GM18499 (cell line): Measurements from ENCODE around the gene VAV1.
"Not testable (repeated sequence)": the region's sequence is repeated elsewhere in the genome, so short reads cannot be mapped to it uniquely, and the experiment has no call there.

Experiments used
- ATAC-seq: cut with Tn5 transposase; IDR thresholded peaks from one replicate; pipeline ENCODE4 v1.9.1; 2021; ENCODE audit warnings: moderate number of reproducible peaks; ENCODE audit not compliant: insufficient read depth, unreplicated experiment

The VAV1 gene

DNA sequence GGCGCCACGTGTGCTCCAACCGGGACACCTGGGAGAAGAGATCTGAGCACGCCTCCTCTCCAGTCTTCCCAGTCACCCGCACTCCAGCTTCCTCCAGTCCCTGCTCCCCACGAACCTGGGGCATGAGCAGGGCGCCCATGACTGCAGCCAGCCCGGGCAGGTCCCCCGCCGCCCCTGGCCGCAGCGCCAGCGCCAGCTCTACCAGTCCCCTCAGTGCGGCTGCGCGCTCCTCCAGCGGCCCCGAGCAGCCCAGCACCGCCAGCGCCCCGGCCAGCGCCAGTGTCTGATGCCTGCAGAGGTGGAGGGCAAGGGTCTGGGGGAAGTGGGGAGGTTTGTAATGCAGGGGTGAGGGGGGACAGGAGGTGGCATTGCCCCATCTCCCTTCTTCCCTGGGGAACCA is 18.4 kb upstream of the VAV1 start:
- no peak for ATAC-seq

DNA sequence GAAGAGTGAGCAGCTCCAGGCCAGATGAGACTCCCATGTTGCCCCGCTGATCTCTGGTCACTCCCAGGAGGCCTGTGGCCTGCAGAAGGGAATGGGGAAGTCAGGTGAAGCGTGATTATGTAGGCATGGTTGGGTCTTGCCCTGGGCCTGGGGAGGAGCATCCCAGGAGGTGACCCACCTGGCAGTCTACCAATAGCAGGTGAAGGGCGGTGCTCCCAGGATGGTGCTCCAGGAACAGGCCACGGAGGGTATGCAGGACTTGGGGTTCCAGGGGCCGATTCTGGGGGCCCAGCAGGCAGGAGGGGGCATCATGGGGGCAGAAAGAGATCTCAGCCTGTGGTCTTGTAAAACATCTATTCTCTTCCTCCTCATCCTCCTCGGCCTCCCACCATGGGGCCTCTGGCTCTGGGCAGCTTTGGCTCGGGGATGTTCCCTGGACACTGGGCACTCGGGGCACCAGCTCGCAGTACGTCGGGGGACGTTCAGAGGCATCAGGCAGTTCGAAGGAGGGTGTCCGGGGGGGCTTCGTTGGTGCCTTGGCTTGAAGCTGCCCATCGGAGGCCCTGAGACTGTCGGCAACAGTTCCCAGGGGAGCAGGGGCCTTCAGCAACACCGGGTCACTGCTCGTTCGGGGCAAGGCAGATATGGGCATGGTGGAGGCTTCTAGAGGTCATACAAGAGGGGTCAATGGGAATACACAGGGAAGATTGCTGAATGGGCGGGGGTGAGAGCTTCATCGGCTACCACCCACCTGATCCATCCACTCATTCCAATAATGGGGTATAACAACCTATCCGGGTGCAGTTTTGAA is 17.6 kb upstream of the VAV1 start:
- ATAC-seq = no peak

DNA sequence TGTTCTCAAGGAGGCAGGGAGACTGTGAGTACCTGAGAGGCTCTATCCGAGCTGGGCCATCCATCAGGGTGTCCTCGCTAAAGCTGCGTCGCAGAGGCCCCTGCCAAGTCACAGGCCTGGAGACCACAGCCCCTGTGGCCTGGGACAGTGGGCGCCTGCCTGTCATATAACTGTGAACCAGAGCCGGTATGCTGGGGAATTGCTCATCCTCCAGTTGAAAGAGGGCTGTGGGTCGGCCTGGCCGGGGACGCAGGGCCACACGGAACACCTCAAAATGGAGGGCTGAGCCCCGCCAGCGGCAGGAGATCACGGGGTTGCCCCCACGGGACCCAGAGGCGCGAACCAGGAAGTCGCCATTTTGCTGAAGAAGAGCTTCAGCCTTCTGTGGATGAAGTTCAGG is 11.9 kb upstream of the VAV1 start:
- ATAC-seq = no peak

DNA sequence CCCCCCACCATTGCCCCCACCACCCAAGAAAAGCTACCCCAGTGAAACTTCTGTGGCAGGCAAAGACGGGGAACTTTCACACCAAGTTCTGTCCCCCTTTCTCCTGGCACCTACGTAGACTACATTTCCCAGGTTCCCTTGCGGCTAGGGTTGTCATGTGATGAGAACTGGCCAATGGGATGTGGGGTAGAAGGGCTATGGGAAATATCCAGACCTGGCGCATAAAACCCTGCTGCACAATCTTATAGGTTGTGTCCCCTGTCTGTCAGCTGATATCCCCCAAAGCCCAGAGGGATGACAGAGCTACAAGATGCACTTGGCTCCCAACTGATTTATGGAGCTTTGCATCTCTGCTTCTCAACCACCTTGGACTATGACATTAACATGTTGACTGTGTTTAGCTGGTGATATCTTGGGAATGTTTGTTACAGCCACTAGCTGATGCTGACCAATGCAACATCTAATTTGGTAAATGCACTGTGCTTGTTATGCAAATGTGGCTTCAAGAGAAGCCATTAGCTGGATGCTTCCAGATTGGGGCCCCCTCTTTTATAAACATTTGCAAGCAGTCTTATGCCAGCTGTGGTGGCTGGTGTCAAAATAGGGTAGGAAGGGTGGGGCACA is 11.3 kb upstream of the VAV1 start:
- ATAC-seq = no peak

DNA sequence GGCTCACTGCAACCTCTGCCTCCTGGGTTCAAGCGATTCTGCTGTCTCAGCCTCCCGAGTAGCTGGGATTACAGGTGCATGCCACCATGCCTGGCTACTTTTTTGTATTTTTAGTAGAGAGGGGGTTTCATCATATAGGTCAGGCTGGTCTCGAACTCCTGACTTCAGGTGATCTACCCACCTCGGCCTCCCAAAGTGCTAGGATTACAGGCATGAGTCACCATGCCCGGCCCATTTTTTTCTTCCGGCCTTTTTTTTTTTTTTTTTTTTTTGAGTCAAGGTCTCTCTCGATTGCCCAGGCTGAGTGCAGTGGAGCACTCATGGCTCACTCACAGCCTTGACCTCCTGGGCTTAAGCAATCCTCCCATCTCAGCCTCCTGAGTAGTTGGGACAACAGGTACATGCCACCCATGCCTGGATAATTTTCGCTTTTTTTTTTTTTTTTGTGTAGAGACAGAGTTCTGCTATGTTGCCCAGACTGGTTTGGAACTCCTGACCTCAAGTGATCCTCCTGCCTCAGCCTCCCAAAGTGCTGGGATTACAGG is 10.2 kb upstream of the VAV1 start:
- ATAC-seq = not testable (repeated sequence)

DNA sequence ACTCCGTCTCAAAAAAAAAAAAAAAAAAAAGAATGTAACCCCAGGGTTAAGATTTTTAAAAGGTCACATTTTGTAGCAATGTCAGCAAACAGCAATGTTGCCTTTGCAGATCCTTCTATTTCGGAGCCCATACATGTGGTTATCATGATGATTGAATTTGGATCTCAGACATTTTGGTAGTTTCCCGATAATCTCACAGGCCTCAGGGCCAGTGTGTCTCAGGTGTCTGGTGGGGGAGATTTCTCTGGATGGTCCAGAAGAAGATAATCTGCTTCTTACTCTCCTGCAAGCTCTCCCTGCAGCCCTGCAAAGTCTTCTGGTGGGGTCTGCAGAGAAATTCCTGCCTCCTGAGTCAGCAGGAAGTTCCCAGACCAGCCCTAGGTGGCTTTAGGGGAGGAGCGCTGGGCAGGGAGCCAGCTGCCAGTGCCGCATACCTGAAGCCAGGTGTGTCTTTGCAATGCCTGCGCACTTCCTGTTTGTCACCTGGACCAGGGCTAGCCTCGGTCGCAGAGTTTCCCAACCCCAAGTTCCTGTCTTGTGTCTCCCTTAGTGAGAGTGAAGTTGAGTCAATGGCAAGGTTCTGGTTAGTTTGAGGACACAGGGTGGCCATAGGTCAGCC is 6.7 kb upstream of the VAV1 start:
- no peak for ATAC-seq

DNA sequence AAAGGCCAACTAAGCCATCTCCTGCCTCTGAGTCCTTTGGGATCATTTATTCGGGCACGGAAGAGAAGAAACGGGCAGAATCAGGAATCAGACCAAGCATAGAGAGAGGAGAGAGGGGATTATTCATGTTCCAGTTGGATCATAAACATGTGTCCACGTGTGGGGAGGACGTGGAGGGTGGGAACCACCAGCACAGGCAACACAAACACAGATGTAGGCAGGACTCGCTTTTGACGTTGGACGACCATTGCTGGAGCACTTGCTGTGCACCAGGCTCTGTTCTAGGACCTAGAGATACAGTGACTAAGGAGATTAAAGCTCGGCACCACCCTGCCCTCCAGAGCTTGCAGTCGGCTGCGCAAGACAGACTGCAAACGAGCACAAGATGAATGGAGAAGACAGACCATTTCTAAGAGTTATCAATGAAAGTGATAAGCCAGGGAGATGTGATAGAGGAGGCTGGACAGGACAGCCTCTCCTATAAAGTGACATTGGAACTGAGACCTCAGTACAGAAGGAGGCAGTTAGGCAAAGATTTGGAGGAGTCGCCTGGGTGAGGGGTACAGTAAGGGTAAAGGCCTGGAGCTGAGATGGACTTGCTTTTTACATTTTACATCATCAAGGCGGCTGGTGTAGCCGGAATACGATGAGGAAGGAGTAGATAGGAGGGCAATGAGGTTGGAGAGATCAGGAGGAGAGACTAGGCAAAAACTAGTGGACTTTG is 6.0 kb upstream of the VAV1 start:
- ATAC-seq = no peak

DNA sequence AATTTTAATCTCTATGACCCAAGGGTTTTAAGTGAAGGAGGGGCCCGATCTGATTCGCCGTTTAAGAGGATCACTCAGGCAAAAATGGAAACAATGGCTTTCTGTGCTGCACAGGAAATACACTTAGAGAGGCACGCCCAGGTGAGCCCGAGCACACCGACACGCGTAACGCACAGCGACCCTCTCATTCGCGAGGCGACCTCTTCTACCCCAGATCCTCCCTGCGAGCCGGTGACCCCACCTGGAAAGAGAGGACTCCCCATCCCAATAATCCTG is 5.5 kb upstream of the VAV1 start:
- peak; percentile 17 for ATAC-seq

DNA sequence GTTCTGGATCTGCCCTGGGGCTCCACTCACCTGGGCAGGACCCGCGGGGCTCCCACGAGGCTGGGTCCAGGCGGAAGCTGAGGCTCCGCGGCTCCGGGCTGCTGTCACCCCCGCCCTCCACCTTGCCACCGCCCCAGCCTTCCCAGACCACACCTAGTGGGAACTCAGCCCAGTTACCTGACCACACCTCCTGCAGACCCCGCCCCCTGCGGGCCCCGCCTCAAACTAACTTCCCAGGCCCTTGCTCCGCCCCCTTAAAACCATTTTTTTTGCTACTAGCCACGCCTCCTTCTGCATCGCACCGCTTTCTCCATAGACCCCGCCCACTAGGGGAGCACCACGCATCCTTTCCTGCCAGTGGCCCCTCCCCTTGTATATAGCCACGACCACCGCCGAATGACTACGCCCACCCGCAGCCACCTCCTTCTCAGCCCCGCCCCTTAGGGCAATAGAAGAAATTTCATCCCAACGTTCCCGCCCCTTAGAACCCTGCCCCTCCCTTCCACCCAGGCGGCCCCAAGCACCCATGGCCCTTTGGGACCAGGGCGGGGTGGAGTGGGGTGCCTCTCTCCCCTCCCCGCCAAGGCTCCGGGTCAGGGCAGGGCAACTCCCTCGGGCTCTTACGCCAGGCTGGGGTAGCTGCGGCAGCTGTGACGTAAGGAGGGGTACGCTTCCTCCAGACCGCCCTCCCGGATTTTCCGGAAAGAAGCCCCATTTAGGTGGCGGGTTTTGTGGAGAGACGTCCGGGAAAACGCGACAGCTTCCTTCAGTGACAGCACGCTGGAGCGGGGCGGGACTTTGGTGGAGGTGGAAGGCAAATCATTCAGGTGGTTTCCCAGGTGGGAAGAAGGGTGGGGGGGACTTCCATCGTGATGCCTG is 4.9 kb upstream of the VAV1 start, which contains the start of gene SH2D3A:
Gene SH2D3A (minus strand): TSS at position 79 of the 879 bp plus-strand sequence. CDS start 3,687 bp downstream, outside the sequence.
- peak; percentile 45 for ATAC-seq

DNA sequence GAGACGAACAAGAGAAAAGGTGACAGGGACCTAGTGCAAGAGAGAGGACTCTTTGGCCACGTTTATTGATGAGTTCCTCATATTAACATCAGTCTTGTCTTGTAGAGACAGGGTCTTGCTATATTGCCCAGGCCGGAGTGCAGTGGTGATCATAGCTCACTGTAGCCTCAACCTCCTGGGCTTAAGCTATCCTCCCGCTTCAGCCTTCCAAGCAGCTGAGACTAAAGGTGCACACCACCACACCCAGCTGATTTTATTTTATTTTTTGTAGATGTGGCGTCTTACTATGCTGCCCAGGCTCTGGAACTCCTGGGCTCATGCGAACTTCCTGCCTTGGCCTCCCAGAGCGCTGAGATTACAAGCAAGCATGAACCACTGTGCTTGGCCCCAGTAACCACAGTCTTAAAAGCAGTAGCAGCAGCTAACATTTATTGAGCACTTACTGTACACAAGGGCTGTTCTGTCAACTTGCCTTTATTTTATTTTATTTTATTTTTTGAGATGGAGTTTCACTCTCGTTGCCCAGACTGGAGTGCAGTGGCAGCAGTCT is 4.2 kb upstream of the VAV1 start:
- no peak for ATAC-seq

DNA sequence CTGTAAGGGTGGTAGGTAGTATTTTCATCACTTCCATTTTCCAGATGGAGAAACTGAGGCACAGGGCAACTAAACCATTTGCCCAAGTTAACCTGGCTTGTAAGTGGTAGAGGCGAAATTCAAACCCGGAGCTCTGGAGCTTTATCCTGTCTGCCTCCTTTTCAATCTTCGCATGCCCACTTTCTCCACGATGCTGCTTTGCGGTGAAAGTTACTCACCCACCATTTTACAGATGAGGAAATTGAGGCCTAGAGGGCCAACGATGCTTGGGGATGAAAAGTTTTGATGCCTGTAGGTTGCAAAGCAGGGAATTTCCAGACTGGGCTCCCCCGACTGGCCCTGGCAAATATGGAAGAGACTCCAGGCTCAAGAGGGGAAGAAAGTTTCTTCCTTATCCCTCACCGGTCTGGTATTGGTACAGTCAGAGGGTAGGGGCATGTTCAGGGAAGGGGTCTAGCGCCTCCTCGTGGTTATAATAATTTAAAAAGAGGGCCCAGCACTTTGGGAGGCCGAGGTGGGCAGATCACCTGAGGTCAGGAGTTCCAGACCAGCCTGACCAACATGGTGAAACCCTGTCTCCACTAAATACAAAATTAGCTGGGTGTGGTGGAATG is 3.4 kb upstream of the VAV1 start:
- ATAC-seq = no peak

DNA sequence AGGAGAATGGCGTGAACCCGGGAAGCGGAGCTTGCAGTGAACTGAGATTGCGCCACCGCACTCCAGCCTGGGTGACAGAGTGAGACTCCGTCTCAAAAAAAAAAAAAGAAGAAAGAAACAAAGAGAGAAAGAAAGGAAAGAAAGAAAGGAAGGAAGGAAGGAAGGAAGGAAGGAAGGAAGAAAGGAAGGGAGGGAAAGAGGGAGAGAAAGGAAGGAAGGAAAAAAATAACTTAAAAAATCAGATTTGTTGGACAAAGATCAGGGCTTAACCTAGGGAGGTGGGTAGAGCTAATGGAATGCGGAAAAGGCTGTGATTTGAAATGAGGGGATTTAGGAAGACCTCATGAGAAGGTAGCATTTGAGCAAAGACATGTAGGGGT is 870 bp upstream of the VAV1 start:
- not testable (repeated sequence) for ATAC-seq

DNA sequence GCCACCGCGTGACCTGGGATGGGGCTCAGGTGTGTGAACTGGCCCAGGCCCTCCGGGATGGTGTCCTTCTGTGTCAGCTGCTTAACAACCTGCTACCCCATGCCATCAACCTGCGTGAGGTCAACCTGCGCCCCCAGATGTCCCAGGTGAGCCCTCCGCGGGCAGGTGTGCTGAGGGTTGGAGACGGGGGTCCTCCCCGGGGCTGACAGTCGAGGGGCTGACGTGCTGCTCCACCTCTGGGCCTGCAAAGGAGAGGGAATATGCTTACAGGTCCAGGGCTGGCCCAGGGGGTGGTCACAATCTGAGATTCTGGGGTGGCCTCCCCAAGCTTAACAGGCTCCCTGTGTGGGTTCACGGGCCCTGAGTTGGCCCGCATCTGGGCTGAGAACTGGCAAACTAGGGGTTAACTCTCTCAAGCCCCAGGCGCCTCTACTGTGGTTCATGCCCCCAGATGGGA is 386 bp downstream of the VAV1 start:
- ATAC-seq = no peak

DNA sequence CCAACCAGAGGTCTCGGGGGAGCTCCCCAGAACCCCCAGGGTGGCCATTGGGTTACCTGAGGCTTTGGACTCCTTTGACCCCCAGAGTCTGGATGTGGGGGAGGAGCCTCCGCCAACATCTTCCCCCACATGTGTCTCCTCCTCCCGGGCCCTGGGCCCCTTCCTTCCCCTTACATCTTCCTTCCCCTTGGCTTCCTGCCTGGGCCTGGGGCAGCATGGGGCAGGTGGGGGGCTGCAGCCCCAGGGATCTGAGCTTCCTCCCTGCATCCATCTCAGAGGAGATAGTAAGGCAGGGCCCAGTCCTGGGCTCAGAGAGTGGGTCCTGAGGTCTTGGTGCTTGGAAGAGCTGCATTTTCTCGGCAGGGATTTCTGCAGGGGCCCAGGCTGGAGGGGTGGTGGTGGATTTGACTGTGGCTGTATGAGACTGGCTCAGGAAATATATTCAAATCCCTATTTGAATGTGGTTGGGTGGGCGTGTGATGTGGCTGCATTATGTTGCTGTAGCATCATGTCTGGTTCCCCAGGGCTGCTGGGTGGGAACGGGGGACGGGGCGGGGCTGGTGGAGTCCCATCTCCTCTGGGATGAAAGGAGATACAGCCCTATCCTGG is 919 bp downstream of the VAV1 start:
- ATAC-seq = no peak

DNA sequence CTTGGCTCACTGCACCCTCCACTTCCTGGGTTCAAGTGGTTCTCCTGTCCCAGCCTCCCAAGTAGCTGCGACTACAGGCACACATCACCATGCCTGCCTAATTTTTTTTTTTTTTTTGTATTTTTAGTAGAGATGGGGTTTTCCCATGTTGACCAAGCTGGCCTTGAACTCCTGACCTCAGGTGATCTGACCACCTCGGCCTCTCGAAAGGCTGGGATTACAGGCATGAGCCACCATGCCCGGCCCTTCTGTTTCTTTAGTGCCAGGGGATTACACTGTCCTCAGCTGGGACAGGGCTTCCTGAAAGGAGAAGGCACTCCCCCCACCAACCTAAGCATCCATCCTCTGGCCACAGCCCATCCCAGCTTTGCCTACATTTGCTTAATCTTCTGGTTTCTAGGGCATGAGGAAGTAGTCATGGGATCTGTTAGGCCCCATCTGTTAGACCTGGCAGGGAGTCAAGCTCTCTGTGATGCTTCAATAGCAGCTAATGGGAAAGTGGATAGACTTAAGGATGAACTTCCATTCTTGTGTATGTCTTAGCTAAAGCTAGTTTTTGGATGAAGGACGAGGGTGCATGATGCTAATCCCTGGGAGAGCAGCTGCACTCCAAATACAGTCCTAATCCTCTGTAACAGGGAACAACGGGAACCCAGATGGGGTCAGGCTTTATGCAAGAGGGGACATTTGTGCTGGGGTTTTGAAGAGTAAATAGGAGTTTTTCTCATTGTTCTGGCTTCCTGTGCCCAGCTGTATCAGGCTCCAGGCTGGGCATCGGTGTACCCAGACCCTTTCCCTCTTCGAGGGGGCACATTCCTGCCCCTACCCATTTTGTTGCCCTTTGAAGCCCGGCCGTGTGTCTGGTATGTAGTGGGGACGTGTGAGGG is 2.6 kb downstream of the VAV1 start:
- no peak for ATAC-seq

DNA sequence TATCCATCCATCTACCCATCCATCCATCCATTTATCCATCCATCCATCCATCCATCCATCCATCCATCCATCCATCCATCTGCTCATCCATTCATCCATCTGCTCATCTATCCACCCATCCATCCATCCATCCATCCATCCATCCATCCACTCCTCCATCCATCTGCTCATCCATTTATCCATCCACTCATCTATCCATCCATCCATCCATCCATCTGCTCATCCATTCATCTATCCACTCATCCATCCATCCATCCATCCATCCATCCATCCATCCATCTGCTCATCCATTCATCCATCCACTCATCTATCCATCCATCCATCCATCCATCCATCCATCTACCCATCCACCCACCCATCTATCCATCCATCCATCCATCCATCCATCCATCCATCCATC is 3.5 kb downstream of the VAV1 start:
- ATAC-seq = not testable (repeated sequence)

DNA sequence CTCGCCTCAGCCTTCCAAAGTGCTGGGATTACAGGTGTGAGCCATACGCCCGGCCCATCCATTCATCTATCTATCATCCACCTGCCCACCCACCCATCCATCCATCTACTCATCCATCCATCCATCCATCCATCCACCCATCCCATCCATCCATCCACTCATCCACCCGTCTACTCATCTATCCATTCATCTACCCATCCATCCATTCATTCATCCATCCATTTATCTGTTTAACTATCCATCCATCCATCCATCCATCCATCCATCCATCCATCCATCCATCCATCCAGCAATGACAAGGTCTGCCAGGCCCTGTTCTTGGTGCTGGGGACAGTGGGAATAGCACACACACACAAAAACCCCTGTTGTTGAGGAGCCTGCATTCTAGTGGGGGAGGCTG is 4.5 kb downstream of the VAV1 start:
- ATAC-seq = no peak

DNA sequence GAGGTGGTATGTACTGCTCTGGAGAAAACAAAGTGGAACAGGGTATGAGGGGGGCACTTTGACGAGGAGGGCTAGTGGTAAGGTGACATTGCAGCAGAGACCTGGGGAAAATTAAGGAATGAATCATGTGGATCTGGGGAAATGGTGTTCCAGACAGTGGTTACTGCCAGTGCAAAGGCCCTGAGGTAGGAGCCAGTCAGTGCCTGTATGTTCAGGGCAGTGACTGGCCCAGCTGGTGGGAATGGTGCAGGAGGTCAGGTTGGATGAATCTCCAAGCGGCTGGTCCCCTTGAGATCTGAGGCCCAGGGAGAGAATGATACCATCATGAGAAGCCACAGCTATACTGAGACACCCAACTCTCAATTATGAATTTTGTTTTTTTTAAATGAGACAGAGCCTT is 4.9 kb downstream of the VAV1 start:
- ATAC-seq = no peak
